Stimulated activated CD4-positive, alpha-beta T cell treated with anti-CD3 and anti-CD28 coated beads, Interleukin-1b, Interleukin-23, amount 100 ng/mL, for 1 hour (primary cell): ENCODE measurements around the gene AK9.
"Not testable (repeated sequence)": the region's sequence is repeated elsewhere in the genome, so short reads cannot be mapped to it uniquely, and the experiment has no call there.

Source experiments
- DNase-seq, 2 donors: peaks; one replicate each; pipeline ENCODE4 v3.0.0-alpha.2; 2020; ENCODE audit warnings: low read depth in 2 of 2

The AK9 gene

DNA sequence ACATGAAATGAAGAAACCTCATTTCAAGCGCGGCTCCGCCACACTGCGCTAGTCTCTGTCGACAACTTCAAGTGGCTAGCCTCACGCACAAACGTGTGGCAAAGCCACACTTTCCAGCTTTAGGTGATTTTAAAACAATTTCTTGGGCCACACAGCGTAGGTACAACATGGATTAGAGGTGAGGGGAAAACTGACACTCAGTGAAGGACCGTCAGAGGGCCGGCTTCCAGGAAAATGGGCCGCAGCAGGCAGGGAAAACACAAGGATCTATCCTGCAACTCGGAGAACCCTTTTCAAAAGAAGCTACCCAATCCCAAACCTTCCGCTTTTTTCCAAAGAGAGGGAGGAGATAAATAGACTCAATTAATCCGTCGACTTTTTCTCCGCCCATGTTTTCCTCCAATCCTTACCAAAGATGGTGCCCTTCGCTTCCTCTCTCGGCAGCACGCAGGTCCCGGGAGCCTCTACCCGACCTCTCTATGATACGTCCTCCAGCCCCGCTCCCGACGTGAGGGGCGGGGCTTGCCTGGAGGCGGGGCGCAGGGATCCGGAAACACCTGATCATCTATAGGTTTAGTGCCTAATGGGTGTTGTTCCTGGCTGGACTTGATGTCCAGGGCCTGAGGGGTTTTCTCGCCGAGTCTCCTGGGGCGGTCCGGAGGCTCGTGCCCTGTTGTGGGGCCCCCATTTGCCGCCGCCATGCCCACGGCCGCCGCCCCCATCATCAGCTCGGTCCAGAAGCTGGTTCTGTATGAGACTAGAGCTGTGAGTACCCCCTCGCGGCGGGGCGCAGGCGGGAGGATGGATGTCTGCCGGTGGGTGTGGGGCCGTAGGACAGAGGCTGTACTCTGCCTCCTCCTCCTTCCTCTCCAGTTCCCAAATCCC lies at the start of gene AK9, which contains the start of gene FIG4:
TSS of gene AK9 (minus strand) at position 466 of the 885 bp plus-strand sequence. CDS start 15,457 bp downstream, outside the sequence.
TSS of gene FIG4 (plus strand) at position 560 of the 885 bp plus-strand sequence. CDS start at position 700, 140 bp downstream.
- peak; percentile 65 to 84 for DNase-seq

DNA sequence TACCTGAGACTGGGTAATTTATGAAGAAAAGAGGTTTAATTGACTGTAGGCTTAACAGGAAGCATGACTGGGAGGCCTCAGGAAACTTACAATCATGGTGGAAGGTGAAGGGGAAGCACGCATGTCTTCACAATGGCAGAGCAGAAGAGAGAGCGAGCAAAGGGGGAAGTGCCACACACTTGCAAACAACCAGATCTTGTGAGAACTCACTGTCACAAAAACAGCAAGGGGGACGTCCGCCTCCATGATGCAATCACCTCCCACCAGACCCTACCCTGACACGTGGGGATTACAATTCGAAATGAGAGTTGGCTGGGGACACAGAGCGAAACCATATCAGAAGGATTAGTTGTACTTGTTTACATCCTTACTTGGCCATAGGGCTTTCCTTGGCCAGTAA lies 49.8 kb upstream of the AK9 start:
- no peak for DNase-seq

DNA sequence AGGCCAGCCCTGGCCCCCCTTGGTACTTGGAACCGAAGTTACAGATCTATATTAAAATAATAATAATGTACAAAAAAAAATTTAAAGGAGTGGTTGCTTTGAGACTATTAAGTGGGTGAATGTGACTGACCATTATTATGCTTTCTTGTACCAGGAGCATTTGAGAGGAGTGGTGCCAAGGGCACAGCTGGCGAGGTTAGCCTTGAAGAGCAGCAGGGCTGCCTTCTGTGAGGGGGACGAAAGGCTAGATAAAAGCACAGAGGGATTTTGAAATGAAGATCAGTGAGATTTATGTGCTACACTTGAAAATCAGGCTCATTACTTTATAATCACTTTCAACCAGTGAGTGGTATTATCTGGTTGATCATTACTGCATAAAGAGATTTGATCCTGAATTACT lies 48.7 kb upstream of the AK9 start:
- DNase-seq, result no peak

DNA sequence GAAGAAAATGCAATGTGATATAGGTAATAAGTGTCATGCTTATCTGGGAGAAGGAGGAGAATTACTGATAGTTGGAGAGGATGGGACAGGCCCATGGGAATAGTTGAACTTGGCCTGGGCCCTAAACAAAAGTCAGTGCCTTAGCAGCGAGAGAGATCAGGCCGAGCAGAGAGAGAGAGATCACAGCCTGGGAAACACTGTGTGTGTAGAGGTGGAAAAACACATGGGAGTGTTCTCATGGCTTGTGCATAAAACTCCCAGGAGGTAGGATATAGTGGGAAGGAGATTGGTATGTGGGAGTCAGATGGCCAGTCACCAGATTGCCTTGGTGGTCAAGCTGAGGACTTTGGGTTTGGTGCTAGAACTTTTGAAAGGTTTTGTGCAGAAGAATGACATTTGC lies 47.7 kb upstream of the AK9 start:
- DNase-seq, result no peak

DNA sequence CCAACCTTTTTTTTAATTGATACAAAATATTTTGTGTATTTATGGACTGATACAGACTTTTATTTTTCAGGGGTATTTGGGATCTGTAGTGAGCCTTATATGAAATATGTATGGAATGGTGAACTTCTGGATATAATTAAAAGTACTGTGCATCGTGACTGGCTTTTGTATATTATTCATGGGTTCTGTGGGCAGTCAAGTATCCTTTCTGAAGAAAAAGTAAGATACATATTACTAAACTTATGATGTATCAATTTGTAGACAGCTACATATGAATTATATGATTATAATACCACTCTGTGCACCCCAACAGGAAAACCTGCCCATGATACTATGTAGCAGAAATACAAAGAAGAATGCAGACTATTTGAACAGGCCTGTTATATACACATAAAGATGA lies 47.3 kb upstream of the AK9 start:
- DNase-seq, result no peak

DNA sequence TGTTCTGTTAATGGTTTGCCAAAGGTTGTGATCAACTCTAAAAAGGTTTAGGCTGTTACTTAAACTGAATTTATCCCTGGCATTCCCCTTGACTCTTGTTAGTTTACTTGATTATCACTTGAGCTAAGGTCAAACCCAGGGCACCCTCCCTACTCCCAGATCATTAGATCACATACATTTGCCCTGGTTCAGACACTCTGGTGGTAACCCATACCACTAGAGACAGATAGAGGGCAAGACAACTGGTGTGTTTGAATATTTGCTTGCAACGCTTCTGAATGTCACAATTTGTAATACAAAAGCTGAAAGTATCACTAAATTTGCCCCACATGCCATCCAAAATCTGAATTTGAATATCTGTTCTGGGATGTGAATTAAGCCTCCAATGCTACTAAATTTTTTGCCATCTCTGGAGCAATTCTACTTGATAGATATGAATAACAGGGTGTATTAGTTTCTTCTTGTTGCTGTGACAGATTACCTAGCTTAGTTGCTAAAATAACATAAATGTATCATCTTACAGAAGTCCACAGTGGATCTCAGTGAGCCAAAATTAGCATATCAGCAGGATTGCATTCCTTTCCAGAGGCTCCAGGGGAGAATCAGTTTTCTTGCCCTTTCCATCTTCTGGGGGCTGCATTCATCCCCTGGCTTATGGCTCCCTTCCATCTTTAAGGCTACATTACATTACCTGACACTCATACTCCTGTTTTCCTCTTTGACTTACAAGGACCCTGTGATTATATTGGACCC lies 45.4 kb upstream of the AK9 start:
- no peak for DNase-seq

DNA sequence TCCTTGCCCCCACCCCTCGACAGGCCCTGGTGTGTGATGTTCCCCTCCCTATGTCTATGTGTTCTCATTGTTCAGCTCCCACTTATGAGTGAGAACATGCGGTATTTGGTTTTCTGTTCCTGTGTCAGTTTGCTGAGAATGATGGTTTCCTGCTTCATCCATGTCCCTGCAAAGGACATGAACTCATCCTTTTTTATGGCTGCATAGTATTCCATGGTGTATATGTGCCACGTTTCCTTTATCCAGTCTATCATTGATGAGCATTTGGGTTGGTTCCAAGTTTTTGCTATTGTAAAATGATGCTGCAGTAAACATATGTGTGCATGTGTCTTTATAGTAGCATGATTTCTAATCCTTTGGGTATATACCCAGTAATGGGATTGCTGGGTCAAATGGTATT lies 34.2 kb upstream of the AK9 start:
- not testable (repeated sequence) for DNase-seq

DNA sequence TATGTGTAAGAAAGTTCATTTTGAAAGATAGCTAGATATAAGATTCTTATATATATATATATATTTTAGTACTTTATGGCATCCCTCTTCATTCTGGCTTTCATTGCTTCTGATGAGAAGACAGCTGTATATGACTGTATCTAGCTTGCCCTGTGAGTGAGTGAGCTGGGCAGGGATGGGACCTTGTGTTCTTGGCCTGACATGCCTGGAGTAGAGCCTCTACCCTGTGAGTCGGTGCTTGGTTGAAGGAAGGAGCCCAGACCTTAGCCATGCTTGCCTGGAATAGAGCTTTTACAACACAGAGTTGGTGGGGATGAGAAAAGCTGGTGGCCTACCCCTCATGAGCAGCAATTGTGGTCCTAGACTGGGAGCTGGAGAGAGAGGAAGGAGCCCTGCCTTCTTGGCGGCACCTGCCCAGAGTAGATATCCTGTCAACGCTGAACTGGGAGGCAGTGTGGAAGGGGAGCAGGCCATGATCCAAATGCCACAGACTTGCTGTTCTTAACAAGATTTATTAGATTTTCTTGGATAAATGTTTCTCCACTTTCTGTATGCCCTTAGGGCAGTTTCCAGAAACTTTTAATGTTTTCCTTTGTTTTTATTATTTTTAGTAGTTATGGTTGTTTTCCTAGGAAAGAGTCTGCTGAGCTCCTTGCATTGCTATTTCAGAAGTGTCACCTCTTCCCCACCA lies 31.7 kb upstream of the AK9 start:
- DNase-seq, result no peak

DNA sequence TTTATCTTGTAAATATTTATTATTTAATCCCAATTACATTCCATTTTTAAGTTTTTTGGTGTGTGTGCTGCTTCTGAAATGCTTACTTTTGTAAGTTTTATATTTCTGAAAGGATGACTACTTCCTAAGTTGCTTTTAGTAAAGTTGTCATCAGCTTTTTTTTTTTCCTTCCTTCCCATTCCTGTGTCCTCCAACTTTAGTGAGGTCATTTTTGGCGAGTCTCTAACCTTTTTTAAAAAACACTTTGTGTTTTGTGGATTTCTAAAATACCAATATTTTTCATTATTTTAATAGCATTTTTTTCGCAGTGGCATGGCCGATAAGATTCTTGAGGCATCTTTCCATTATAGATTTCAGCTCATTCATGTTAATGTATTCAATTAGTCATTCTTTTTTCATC lies 31.0 kb upstream of the AK9 start:
- no peak for DNase-seq

DNA sequence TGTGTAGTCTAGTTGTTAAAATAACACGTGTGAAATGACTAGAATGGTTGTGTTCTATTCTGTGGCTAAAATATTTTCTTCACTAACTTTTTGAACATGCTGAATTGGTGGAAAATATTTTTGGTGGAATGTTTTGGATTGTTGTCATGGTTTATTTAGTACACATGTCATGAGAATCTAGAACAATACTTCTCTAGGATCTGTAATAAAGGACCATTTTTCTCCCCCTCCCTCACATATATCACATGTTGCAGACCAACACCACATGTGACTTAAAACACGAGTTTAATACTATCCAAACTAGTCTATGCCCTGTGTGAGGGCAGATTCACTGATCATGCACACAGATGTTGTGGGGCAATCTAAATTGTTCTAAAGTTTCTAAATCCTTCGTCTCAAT lies 29.3 kb upstream of the AK9 start:
- DNase-seq, result no peak

DNA sequence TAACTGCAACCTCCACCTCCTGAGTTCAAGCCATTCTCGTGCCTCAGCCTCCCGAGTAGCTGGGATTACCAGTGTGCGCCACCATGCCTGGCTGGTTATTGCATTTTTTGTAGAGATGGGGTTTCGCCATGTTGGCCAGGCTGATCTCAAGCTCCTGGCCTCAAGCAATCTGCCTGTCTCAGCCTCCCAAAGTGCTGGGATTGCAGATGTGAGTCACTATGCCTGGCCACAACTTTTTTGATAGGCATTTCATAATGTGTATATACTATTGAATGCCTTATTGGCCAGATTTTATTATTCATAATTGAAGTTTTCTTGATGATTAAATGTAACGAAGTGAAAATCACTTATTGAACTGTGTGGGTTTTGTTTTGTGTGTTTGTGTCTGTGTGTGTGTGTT lies 28.0 kb upstream of the AK9 start:
- no peak for DNase-seq

DNA sequence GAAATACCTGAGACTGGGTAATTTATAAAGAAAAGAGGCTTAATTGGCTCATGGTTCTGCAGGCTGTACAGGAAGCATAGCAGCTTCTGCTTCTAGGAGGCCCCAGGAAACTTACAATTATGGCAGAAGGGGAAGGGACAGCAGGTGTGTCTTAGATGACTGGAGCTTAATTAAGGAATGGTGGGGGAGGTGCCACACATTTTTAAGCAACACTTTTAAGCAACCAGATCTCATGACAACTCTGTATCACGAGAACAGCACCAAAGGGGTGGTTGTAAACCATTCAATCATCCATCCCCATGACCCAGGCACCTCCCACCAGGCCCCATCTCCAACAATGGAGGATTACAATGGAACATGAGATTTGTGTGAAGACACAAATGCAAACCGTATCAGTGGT lies 27.0 kb upstream of the AK9 start:
- no peak for DNase-seq

DNA sequence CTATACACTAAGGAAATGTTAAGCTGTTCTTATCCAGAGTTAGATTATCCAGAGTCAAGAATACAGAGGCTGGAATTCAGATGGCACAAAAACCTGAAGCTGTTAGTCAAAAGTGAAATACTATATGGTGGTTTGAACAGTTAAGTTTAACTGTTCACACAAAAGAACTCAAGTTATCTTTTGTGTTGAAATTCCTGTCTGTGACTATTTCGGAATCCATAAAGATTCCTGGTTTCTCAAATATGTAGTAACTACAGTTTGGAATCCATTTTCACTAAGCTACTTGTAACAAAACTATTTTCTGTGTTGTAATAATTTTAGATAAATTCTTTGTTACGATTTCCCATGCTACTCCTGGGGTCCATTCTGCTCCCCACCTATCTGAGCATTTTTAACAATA lies 24.6 kb upstream of the AK9 start:
- no peak for DNase-seq

DNA sequence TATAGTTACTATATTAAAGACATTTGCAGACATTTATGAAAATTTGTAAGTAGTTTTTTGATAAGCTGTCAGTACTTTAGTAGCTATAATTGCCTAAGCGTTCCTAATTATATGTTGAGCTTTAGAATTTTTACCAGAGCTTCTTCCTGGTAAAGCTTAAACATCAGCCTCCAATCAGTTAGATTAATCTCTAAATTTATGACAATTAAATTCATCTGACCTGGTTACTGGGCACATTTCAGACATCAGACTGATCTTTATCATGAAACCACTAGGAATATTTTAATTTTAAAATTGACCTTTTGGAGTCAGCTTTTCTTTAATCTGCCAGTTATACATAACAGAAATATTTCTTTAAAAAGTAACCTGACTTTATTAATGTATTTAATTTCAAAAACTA lies 23.6 kb upstream of the AK9 start:
- DNase-seq, result no peak

DNA sequence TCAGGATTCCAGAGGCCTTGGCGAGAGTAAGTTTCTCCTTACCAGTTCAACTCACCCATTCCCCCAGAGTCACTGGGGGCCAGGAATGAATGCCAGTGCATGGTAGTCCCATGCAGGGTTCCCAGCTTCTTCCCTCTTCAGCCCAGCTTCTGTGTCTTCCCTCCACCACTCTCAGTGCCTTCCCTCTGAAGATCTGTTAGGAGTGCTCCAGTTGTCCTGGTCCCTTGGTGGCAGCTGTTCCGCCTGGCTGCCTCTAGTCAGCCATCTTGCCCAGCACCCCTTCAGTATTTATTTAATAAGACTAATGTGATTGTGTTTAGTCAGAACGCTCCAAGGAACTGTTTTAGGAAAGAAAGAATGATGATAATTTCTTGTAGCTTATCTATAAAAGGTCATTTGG lies 23.2 kb upstream of the AK9 start:
- DNase-seq, result no peak

DNA sequence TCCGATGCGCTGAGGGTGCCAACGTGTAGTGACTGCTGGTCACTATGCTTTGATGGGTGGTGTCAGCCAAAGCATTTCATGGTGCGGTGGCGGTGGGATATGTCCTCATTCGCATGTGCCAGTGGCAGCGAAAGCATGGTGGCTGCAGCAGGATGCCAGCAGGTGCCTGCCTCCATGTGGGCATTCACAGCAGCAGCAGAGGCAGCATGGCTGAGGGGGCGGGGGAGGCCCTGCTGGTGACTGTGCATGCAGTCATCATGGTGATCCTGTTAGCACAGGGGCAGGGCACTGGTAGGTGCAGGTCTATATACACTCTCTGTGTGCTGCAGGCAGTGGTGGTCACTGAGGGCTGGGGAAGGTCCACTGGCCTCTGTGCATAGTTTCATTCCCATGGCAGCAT lies 22.1 kb upstream of the AK9 start:
- DNase-seq, result no peak

DNA sequence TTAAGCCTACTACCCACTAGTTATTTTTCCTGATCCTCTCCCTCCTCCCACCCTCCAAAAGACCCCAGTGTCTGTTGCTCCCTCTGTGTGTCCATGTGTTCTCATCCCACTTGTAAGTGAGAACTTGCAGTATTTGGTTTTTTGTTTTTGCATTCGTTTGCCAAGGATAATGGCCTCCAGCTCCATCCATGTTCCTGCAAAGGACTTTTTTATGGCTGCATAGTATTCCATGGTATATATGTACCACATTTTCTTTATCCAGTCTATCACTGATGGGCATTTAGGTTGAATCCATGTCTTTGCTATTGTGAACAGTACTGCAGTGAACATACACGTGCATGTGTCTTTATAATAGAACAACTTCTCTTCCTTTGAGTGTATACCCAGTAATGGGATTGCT lies 17.1 kb upstream of the AK9 start:
- DNase-seq, result not testable (repeated sequence)

DNA sequence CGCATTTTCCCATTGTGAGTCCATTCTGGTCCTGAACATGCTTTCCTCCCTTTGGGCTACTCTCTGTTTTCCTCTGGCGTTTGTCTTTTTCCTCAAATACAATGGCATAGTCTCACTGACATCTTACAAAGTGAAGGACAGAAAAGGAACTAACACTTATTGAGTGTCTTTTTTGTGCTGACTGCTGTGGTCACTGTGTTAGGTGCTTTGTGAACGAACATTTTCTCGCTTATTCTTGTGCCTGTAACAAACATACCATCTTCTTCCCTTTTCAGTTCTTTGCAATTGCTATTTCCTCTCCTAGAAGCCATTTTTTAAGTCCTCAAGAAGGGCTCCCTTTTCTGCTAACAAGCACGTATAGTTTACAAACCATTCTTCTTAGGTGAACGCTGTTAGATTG lies 15.5 kb upstream of the AK9 start:
- no peak for DNase-seq

DNA sequence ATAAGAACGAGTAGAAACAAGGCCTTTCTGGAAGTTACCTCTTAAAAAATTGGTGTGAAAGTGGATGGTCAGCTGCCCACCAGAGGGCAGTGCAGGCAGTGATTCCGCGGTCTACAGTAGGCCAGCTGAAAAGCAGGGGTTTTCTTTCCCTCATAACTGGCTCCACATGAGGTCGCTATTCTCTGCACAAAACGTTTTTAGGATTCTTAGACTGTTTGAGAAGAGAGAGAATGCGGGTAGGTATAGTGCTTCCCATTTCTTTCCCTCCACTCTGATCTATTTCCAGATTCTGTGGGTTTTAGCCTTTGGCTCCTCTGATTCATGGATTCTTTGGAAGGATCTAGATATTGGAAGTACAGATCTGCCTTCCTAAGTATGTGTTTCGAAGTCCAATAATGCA lies 14.3 kb upstream of the AK9 start:
- peak; percentile 32 to 42 for DNase-seq

DNA sequence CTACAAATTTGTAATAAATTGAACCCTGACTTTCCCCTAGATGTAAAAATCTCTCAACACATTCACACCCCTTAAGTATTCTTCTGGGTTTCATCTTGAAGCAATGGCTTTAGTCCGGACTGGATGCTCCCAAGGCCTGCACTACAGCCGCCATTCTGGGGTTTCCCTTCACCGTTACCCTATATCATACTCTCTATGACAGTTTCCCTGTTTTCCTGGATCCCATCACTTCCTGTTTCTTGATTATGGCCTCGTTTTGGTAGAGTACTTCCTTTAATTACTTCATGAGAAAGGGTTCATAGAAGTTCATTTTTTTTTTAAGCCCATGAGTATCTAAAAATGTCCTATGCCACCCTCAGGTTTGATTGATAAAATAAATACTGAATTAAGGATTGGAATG lies 11.8 kb upstream of the AK9 start:
- no peak for DNase-seq

DNA sequence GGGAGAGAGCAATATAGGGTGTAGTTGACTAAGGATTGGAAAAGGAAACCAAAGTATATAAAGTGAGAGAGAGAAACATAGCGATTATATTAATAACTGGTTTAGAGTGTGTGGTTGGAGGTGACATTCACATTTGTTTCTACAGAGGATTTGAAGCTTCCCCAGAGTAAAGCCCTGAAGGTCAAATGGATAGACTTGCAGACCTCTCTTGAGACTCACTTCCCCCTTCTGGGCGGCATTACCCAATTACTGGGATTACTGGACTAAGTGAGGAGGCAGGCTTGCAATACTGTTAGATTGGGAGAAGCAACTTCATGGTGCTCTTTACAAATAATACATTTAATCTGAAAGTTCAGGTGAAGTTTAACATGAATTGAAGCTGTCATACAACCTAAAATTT lies 10.8 kb upstream of the AK9 start:
- no peak for DNase-seq

DNA sequence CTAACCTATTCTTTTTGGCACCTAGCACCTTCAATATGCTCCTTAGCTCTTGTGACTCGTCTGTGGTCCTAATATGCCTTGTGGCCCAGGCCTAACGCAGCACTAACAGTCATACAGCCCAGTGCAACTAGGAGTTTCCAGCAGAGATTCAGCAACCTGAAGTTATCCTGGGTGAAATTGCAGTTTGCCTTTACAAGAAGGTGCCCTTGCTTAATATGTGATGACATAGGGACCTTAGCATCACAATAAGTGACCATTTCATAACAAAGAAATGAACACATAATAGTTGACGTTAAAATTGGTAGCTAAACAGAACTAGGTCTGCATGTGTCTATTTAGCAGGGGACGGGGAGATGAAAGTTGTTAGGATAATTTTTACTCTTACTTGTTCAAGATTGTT lies 10.2 kb upstream of the AK9 start:
- DNase-seq, result no peak

DNA sequence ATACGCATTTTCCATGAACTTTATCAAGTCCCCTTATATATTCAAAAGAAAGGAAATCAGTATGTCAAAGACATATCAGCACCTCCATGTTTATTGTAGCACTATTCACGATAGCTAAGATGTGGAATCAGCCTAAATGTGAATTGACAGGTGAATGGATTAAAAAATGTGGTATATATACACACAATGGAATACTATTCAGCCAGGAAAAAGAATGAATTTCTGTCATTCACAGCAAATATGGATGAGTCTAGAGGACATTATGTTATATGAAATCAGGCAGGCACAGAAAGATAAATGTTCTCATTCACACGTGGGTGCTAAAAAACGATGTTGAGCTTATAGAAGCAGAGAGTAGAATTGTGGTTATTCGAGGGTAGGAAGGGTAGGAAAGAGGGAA lies 5.4 kb upstream of the AK9 start:
- no peak for DNase-seq
